ENCODE measurements around the gene RNF169.

Gene RNF169

GRCh38 chr11:74777877-74778276, 29.2 kb downstream of the RNF169 start:
- Histone ChIP-seq H3K79me2 (ENCODE audit: insufficient read depth, low read length) (peaks cover 97% of the 10 kb centered on the region), H3K27ac (ENCODE audit: low read length) (no peak overlapping the region), H3K36me3 (ENCODE audit: insufficient read depth, low read length) (peaks cover 10% of the 10 kb centered on the region; the same call in 1 of the 2 replicates), H4K20me1 (ENCODE audit: insufficient read depth, low read length) (peaks cover 38% of the 10 kb centered on the region), H3K4me3 (ENCODE audit: low read depth in 1 of 2, low read length in 2 of 2) (no peak overlapping the region), H3K4me1 (ENCODE audit: insufficient read depth, low read length) (0 out of 2 replicates have a peak, but pooled peaks cover 1% of the 10 kb centered on the region), H3K9me3 (ENCODE audit: insufficient read depth, low read length, severe bottlenecking) (no peaks in the 10 kb centered on the region), H3K27me3 (ENCODE audit: insufficient read depth, low read length, poor library complexity) (no peaks in the 10 kb centered on the region), H2AFZ (ENCODE audit: low read depth, low read length) (no peak overlapping the region), H3K9ac (ENCODE audit: low read depth, low read length) (no peak overlapping the region), H3K4me2 (ENCODE audit: insufficient read depth, low read length) (no peak overlapping the region)
- DNase-seq: no peak
- TF ChIP-seq EZH2 (IDR thresholded peaks at IDR 0.05; ENCODE audit: borderline replicate concordance, low read depth, low read length, severe bottlenecking) (no peak), CTCF (IDR thresholded peaks at IDR 0.05; ENCODE audit: borderline replicate concordance, extremely low read depth, low read length, poor library complexity, severe bottlenecking) (no peak)
- ATAC-seq (ENCODE audit: insufficient read depth, low read depth): no peak

- H3K9me3 ChIP-seq (ENCODE audit: insufficient read depth, low read length, severe bottlenecking): no peaks in the 10 kb centered on the region
- H3K79me2 ChIP-seq (ENCODE audit: insufficient read depth, low read length): peaks cover 97% of the 10 kb centered on the region
- no peak for TF ChIP-seq EZH2 (IDR thresholded peaks at IDR 0.05; ENCODE audit: borderline replicate concordance, low read depth, low read length, severe bottlenecking)
- no peak for TF ChIP-seq CTCF (IDR thresholded peaks at IDR 0.05; ENCODE audit: borderline replicate concordance, extremely low read depth, low read length, poor library complexity, severe bottlenecking)
- no peak overlapping the region for H3K4me2 ChIP-seq (ENCODE audit: insufficient read depth, low read length)
- no peak overlapping the region for H2AFZ ChIP-seq (ENCODE audit: low read depth, low read length)
- no peak overlapping the region for H3K27ac ChIP-seq (ENCODE audit: low read length)
- H3K4me1 ChIP-seq (ENCODE audit: insufficient read depth, low read length): peaks cover 6% of the 10 kb centered on the region; the same call in 1 of the 2 replicates
- no peak overlapping the region for H3K4me3 ChIP-seq (ENCODE audit: low read depth in 1 of 2, low read length in 2 of 2)
- H3K36me3 ChIP-seq (ENCODE audit: insufficient read depth, low read length): peaks cover 10% of the 10 kb centered on the region; the same call in 1 of the 2 replicates
- DNase-seq (no peak), ATAC-seq (ENCODE audit: insufficient read depth, low read depth) (no peak)
- H4K20me1 ChIP-seq (ENCODE audit: insufficient read depth, low read length): peaks cover 38% of the 10 kb centered on the region
- H3K9ac ChIP-seq (ENCODE audit: low read depth, low read length): no peak overlapping the region
- H3K27me3 ChIP-seq (ENCODE audit: insufficient read depth, low read length, poor library complexity): no peaks in the 10 kb centered on the region
Measured at GRCh38 chr11:74778581-74778980, 29.9 kb downstream of the RNF169 start.

- peaks cover 6% of the 10 kb centered on the region; the same call in 1 of the 2 replicates for H3K4me1 ChIP-seq (ENCODE audit: insufficient read depth, low read length)
- H3K27ac ChIP-seq (ENCODE audit: low read length): no peak overlapping the region
- H3K9ac ChIP-seq (ENCODE audit: low read depth, low read length): no peak overlapping the region
- H3K27me3 ChIP-seq (ENCODE audit: insufficient read depth, low read length, poor library complexity): no peaks in the 10 kb centered on the region
- peaks cover 10% of the 10 kb centered on the region; the same call in 1 of the 2 replicates for H3K36me3 ChIP-seq (ENCODE audit: insufficient read depth, low read length)
- no peak overlapping the region for H3K4me3 ChIP-seq (ENCODE audit: low read depth in 1 of 2, low read length in 2 of 2)
- TF ChIP-seq EZH2 (IDR thresholded peaks at IDR 0.05; ENCODE audit: borderline replicate concordance, low read depth, low read length, severe bottlenecking) (no peak), CTCF (IDR thresholded peaks at IDR 0.05; ENCODE audit: borderline replicate concordance, extremely low read depth, low read length, poor library complexity, severe bottlenecking) (no peak)
- peaks cover 93% of the 10 kb centered on the region for H3K79me2 ChIP-seq (ENCODE audit: insufficient read depth, low read length)
- H2AFZ ChIP-seq (ENCODE audit: low read depth, low read length): no peak overlapping the region
- ATAC-seq (ENCODE audit: insufficient read depth, low read depth) (no peak), DNase-seq (no peak)
- H4K20me1 ChIP-seq (ENCODE audit: insufficient read depth, low read length): peaks cover 45% of the 10 kb centered on the region
- no peak overlapping the region for H3K4me2 ChIP-seq (ENCODE audit: insufficient read depth, low read length)
- no peaks in the 10 kb centered on the region for H3K9me3 ChIP-seq (ENCODE audit: insufficient read depth, low read length, severe bottlenecking)
Measured at GRCh38 chr11:74780248-74781005, 31.8 kb downstream of the RNF169 start.

Data from DND-41 (cell line).